Activated naive CD4-positive, alpha-beta T cell treated with Interleukin-2 at 50 U/mL for 16 hours (primary cell): ENCODE data around the gene SDF2.
A peak's percentile ranks its signal among the peaks of the same experiment; 100 is the strongest.
"Not testable (repeated sequence)": the region's sequence is repeated elsewhere in the genome, so short reads cannot be mapped to it uniquely, and the experiment has no call there.

Experiments used
- DNase-seq: peaks from one replicate; pipeline ENCODE4 v3.0.0-alpha.2; 2020

Gene SDF2

GRCh38 chr17:28624148-28624547, 37.6 kb downstream of the SDF2 start:
- no peak for DNase-seq

GRCh38 chr17:28623696-28624095, 38.0 kb downstream of the SDF2 start:
- no peak for DNase-seq

GRCh38 chr17:28622186-28622585, 39.5 kb downstream of the SDF2 start:
- DNase-seq: no peak

GRCh38 chr17:28620010-28620409, 41.7 kb downstream of the SDF2 start:
- no peak for DNase-seq

- DNase-seq: no peak
Observed at GRCh38 chr17:28618464-28618863, 43.2 kb downstream of the SDF2 start.

DNA sequence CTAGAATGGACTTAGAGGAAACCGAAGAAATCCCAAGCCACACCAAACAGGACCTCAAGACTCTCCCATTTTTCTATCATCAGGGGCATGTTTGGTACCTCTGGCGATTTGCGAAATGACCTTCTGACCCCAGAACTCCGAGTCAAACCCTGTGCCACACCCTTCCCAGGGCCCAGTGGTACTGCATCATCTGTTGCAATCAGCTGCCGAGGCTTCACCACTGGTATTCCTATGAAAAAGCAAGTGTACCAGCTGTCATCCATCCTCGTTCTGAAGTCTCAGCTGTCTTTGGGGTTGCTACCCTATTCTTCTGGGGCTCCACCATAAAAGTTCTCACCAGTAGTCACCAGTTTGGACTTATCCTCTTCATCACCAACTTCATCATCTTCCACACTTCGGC, 45.4 kb downstream of the SDF2 start:
- DNase-seq: no peak

- no peak for DNase-seq
Observed at GRCh38 chr17:28615260-28615940, 46.3 kb downstream of the SDF2 start.

GRCh38 chr17:28613931-28614381, 47.8 kb downstream of the SDF2 start, which contains the start of gene RSKR:
TSS of gene RSKR (minus strand) at chr17:28614185. CDS start at chr17:28614161, 24 bp downstream.
- no peak for DNase-seq

DNA sequence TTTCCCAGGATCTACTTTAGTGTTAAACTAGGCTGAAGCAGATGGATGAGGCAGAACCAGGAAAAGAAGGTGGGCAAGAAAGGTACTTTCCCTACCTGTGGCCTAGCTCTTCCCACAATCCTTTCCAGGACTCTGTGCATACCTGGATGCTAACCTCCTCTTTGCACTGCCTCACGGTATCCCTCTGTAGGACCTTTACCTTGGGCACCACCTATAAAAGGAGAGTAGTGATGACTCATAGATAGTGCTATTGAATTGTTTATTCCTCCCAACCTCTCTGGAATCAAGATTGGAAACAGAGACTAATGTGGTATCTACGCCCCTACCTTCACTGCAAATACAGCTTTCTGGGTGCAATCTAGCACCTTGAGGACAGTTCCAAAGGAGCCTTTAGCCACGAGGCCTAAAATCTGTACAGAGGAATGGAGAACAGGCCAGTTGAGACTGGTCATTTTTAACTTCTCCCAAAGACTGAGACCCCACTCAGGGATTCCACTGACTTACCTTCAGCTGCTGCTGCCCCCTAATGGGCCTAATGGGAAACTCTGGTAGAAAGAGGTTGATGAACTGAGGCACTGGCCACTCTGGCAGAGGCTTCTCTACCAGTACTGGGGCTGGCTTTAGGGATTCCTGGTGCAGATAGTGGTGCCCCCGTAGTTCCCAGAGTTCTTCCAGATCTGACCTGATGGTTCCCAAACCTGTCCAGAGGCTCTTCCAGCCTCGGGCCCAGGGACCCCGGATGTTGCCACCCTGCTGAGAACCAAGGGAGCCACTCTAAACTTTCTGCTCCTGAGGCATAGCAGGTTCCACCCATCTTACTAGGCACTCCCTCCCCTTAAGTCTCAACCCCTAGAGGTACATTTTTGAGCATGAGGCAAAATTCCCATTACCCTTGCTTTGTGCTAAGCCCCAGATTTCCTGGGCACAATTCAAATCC, 48.5 kb downstream of the SDF2 start:
- DNase-seq: peak; percentile 29

- no peak for DNase-seq
Observed at GRCh38 chr17:28612531-28612930, 49.2 kb downstream of the SDF2 start.

DNA sequence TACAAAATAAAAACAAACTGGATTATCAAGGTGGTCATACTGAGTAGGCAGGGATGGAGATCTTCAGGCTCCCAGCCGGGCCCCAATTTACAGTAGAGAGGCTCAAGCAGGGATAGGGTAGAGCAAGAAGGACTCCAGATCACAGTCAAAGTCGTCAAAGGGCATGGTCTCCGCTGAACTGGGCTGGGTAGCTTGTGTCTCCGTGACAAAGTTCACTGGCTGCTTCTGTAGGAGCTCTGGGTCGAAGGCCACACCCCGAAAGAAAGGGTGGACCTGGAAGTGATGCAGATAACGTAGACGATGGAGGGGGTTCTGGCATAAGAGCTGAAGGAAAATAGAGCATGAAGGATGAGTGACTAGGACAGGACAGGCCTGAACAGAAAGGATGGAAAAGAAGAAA, 51.3 kb downstream of the SDF2 start:
- DNase-seq: no peak

GRCh38 chr17:28604031-28604430, 57.7 kb downstream of the SDF2 start:
- DNase-seq: not testable (repeated sequence)

GRCh38 chr17:28599311-28600184, 62.2 kb downstream of the SDF2 start:
- peak; percentile 72 for DNase-seq

DNA sequence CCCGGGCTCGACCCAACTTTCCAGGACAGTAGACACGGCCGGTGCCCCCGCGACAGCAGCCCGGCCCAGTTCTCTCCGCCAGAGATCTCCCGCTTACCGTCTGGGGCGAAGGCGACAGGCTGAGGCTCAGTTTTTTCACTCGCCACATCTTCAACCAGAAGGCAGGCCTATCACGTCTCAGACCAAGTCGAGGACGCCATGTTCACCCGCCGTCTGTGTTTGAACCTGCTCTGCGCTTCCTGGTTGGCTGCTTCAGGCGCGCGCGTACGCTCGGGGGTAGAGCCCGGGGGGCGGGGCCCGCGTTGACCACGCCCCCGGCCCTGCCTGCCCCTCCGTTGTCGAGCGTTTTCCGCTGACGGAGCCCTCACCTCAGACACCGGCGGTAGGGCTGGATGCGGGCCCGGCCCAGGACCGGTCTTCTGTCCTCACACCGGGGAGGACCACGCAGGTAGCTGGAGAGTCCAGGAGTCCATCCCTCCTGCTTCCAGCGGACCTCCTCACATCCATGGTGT, 62.9 kb downstream of the SDF2 start, which contains the start of gene SPAG5:
SPAG5 (minus strand) TSS at position 227 of the 512 bp plus-strand sequence; CDS start at position 148, 79 bp downstream.
- DNase-seq: peak; percentile 94

- no peak for DNase-seq
Observed at GRCh38 chr17:28598389-28598788, 63.3 kb downstream of the SDF2 start.
